Fibroblast of peridontal ligament (primary cell): ENCODE measurements around the gene CHST6.
"Not testable (repeated sequence)": the region's sequence is repeated elsewhere in the genome, so short reads cannot be mapped to it uniquely, and the experiment has no call there.

Source experiments
- DNase-seq: peaks from one replicate; pipeline ENCODE4 v3.0.0-alpha.2; 2010; ENCODE audit errors: extremely low read depth

CHST6 gene

GRCh38 chr16:75502916-75503605 lies 7.8 kb upstream of the CHST6 start:
- no peak for DNase-seq

DNA sequence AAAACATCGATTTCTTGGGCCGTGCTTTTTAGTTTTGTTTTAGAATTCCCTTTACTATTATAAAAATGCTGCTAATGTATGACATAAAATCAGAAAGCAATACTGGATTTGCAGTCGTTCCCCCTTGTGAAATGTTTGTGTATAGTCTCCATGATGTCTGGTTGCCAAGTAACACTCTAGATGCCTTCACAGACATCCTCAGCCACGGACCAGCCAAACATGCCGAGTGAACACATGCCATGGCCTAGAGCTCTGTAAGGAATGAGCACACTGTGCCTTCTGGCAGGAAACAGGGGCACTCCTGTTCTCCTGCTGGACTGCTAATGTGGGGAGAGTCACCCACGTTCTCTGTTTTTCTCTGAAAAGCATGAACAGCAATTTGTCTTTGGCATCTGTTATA lies 6.6 kb upstream of the CHST6 start:
- DNase-seq, result peak; percentile 74

GRCh38 chr16:75501359-75501758 lies 6.1 kb upstream of the CHST6 start:
- DNase-seq, result no peak

DNA sequence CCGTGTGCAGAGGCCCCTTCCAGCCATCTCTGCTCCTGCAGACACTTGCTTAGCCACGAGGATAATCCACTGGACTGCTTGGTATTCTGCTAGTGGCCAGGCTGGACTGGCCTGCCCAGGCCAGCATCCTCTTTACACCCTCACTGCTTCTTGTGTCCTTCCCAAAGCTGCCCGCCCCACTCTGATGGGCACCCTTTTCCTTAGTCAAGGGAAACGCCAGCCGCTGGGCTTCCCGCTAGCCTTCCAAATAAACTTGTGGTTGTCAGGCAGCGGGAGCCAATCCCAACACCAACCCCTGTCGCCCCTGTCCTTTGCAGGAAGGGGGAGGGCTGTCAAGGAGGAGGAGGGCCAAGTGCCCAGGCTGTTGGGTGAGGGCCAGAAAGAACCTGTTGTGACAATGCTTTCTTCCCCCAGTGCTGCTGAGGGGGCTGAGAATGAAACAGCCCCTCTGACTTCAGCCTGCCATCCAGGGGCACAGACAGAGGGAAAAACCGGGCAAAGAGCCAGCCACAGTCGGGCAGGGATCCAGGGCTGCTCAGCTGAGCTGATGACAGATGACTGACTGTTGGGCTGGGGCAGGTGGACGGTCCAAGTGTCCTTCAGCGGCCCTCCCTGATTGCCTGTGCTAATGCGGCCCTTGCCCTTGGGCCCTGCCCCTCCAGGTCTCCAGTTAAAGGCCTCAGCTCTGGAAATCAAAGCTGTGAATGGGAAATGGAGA lies 3.5 kb upstream of the CHST6 start:
- DNase-seq, result not testable (repeated sequence)

- DNase-seq, result no peak
Observed at GRCh38 chr16:75497558-75497957, 2.3 kb upstream of the CHST6 start.

DNA sequence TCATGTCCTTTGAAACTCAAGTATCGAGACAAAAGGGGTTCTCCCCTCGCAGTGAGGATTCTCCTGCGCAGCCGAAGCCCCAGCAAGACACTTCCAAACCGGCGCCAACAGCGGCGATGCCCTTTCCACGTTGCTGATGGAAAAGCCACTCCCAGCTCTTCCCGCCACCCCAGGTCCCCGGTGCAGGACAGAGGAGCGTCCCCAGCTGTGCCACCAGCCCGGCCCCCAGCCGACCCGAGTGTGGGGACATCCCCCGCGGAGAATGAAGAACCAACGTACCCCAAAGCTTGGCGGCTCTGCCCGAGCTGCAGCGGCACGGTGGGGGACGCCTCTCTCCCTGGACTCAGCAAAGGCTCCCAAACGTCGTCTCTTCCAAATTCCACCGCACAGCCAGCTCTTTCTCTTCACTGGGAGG lies 573 bp downstream of the CHST6 start:
- no peak for DNase-seq

DNA sequence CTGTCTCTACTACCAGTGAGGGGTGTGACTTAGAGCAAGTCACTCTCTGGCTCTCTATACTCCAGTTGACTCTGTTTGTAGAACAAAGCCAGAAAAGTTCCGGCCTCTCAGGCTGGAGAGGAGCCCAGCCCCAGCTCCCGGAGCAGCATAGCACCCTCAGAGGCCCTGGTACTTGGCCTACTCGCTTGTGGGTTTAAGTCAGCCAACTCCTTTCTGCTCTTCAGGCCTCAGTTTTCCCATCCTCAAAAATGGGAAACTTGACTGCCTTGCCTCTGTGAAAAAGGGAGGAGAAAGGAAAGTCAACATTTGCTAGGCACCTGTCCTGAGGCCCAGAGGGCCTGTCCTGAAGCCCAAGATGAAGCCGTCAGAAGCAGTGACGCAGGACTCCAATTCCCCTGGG lies 1.1 kb downstream of the CHST6 start:
- no peak for DNase-seq

DNA sequence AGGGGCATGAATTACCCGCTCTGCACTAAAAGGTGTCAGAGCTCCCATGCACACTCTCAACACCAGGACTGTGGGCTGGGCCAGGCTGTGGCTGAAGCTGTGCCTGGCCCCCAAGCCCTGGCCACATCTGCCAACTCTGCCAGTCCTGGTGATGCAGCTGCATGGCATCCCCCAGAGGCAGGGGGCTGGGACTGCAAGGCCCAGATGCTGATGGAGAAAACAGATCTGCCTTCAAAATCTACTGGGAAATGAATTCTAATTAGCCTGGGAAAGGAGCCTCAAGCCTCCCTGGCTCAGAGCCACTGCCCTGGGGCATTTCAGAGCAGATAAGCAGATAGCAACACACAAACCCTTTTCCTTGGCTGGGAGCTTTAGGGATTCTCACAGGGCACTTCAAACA lies 3.4 kb downstream of the CHST6 start:
- DNase-seq, result peak; percentile 30

GRCh38 chr16:75488322-75488721 lies 6.9 kb downstream of the CHST6 start:
- no peak for DNase-seq

DNA sequence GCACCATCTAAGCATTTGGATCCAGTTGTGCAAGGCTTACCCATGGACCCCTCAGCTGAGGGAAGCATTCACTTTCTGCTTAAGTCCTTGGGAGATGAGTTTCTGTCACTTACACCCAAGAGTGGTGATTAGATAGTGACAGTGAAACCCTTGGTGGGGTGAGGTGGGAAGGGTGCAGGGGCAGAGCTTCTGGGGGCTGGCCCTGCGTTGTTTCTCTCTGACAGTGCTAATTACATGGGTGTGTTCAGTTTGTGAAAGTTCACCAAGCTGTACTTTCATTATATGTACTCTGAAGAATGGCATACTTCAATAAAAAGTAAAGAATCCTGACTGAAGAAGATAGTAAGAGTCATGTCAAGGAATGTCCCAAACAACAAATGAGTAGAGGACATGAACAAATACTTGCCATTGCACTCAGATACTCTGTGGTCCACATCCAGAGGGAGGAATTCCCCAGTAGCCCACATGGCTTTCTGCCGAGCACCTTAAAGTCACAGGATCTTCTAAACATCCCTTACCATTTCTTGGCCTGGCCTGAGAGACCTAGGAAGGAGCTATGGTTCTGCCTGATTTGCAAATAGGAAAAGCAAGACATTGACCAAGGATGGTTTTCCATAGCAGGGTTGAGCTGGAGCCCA lies 8.4 kb downstream of the CHST6 start:
- DNase-seq, result no peak

- no peak for DNase-seq
Observed at GRCh38 chr16:75486014-75486675, 9.1 kb downstream of the CHST6 start.

- DNase-seq, result no peak
Observed at GRCh38 chr16:75485230-75486013, 9.8 kb downstream of the CHST6 start.

GRCh38 chr16:75483222-75483621 lies 12.0 kb downstream of the CHST6 start:
- DNase-seq, result no peak

- DNase-seq, result no peak
Observed at GRCh38 chr16:75482434-75483205, 12.6 kb downstream of the CHST6 start.

GRCh38 chr16:75481475-75481874 lies 13.8 kb downstream of the CHST6 start:
- no peak for DNase-seq

- no peak for DNase-seq
Observed at GRCh38 chr16:75479421-75479990, 15.7 kb downstream of the CHST6 start.

- DNase-seq, result no peak
Observed at GRCh38 chr16:75478480-75479345, 16.5 kb downstream of the CHST6 start.

- no peak for DNase-seq
Observed at GRCh38 chr16:75477680-75478473, 17.4 kb downstream of the CHST6 start.

DNA sequence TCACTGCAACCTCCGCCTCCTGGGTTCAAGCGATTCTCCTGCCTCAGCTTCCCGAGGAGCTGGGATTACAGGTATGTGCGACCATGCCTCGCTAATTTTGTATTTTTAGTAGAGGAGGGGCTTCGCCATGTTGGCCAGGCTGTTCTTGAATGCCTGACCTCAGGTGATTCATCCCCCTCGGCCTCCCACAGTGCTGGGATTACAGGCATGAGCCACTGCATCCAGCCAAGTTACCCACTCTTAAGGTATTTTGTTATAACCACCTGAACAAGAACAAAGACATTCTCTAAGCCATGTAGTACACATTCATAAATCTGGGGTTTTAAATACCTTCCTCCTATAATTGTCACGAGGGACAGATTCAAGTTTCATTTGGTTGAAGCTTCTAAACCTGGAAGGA lies 18.4 kb downstream of the CHST6 start:
- DNase-seq, result no peak
